A172 (cell line): ENCODE data around the gene DYRK3. TPM values are rescaled to one million over a fixed set of nuclear protein-coding genes. Genes with fewer than 3 reads are reported as not detected.

Experiments
- DNase-seq: peaks from one replicate; pipeline ENCODE4 v3.0.0-alpha.2; 2015; ENCODE audit warnings: low spot score
- total RNA-seq: library from RNA; depleted of rRNA; stranded (reverse); fragments of >200 nt; shearing (Covaris generic); gene quantifications from 2 replicates; pipeline ENCODE4 v1.2.3, GENCODE V29; 2014

Gene DYRK3
- total RNA-seq, 1 experiment from 2014 or later = 26.8 TPM

- no peak for DNase-seq
These were observed 48.7 kb downstream of the DYRK3 start for GRCh38 chr1:206684003-206684402.

DNA sequence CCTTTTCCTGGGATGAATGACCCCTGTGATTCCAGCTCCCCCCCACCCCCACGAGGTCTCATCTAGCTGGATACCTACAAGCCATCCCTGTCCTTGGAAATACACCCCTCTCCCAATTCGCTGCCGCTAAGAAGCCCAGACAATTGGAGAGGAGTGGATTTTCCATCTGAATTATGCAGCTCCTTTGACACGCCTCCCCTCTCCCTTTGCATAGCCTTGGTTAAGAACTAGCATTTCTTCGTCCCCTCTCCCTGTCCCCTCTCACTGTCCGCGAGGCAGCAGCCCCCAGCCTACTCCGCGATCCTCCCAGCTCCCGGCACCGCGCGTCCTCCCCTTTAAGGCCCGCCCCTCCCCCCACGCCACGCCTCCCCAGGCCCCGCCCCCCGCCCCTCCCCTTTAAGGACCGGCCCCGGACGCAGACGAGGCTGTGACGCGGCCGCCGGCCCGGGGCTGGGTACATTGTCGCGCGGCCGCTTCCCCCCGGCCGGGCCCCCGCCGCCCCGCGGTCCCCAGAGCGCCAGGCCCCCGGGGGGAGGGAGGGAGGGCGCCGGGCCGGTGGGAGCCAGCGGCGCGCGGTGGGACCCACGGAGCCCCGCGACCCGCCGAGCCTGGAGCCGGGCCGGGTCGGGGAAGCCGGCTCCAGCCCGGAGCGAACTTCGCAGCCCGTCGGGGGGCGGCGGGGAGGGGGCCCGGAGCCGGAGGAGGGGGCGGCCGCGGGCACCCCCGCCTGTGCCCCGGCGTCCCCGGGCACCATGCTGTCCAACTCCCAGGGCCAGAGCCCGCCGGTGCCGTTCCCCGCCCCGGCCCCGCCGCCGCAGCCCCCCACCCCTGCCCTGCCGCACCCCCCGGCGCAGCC lies 49.4 kb downstream of the DYRK3 start, which contains the start of gene MAPKAPK2:
TSS of gene MAPKAPK2 (plus strand) at position 428 of the 856 bp plus-strand sequence. CDS start at position 753, 325 bp downstream.
- DNase-seq = peak; percentile 27

DNA sequence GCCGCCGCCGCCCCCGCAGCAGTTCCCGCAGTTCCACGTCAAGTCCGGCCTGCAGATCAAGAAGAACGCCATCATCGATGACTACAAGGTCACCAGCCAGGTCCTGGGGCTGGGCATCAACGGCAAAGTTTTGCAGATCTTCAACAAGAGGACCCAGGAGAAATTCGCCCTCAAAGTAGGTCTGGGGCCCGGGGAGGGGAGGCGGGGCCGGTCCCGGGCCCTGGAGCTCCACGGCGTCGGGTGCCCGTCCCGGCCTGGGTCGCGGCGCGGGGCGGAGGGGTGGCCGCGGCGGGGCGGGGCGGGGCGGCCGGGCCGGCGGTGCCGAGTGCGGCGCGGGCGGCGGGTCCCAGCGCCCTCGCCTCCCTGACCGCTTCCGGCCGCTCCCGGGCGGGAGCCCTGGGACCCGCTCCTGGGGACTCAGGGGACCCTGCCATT lies 50.0 kb downstream of the DYRK3 start:
- DNase-seq = no peak

GRCh38 chr1:206685769-206686477 lies 50.6 kb downstream of the DYRK3 start:
- DNase-seq = peak; percentile 55

- DNase-seq = peak; percentile 20
These were observed 51.3 kb downstream of the DYRK3 start for GRCh38 chr1:206686478-206687249.

GRCh38 chr1:206687251-206687914 lies 52.0 kb downstream of the DYRK3 start:
- no peak for DNase-seq

DNA sequence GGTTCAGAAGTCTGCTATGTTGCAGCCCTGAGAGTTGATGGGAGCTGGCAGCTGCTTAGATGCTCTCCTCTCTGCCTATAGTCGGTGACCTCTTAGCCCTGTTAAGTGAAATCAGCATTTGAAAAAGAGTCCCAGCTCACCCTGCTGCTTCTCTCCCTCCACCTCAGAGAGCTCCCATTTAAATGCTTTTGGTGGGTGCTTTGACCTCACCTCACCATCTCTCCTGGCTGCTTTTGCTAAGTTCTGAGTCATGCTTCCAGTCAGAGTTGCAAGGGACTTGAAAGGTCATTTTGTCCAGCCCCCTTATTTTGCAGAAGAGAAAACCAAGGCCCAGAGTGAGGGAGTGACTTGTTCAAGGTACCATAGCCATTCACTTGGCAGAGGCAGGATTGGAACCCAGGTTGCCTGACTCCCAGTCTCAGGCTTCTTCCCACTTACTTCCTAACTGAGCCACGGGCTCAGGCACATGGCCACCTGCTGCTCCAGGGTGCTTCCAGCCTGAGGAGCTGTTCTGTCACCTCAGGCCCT lies 52.6 kb downstream of the DYRK3 start:
- DNase-seq = no peak

DNA sequence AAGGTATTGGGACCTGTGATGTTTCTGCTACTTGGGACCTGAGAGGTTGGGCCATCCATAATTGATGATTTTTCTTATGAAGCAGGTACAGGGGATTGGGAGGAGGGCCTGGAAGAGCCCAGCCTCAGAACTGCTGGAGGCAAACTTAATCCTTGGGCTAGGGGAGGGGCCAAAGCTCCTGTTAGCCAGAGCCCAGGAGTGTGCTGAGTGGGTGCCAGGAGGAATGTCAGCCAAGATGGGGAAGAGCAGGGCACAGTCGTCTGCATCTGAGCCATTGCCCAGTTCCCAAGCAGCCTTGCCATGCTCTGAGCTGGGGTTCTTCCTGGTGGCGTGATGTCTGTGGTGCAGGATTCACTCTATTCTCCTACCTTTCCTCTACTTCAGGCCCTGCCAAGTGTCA lies 55.2 kb downstream of the DYRK3 start:
- no peak for DNase-seq

DNA sequence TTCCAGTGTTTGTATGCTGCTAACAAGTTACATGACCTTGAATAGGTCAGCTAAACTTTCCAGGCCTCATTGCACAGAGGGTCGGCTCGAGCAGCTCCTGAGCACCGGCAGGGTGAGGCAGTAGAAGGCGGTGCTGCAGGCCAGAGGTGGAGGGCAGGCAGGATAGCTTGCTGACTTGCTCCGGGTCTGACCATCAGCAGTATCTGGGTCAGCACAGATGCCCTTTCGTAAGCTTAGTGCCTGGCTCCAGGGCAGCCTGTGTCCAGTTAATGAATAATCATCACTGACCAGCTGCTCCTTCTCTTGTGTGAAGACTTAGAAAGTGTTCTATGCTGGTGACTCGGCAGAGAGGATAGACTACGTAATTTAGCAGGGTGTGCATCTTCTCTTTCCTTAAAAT lies 56.3 kb downstream of the DYRK3 start:
- no peak for DNase-seq

DNA sequence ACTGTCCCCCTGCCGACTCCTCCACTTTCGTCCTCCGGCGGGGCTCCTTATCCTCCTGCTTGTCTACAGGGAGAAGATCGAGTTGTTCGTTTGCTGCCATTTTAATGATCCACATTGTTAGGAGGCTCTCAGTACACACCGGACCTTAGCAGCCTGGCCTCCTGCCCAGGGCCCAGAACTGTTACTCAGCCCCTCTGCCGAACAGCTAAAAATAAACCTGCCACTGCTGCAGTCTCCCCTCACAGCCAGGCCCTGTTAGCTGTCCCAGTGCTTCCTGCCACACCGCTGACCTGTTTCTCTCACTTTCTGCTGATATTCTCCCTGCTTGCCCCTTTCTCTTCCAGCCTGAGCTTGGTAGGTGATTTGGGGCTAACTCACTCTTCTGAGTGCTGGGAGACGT lies 57.7 kb downstream of the DYRK3 start:
- DNase-seq = peak; percentile 84

- DNase-seq = peak; percentile 31
These were observed 58.3 kb downstream of the DYRK3 start for GRCh38 chr1:206693592-206693991.

GRCh38 chr1:206694171-206695124 lies 59.1 kb downstream of the DYRK3 start:
- DNase-seq = peak; percentile 34

GRCh38 chr1:206695733-206696132 lies 60.4 kb downstream of the DYRK3 start:
- DNase-seq = no peak

GRCh38 chr1:206696812-206697585 lies 61.7 kb downstream of the DYRK3 start:
- DNase-seq = no peak

- DNase-seq = no peak
These were observed 62.7 kb downstream of the DYRK3 start for GRCh38 chr1:206698011-206698410.
